ENCODE results near the gene SOX18. TPM values are rescaled to one million over a fixed set of nuclear protein-coding genes. Genes with fewer than 3 reads are reported as not detected.

Gene SOX18
- total and polyA plus RNA-seq, 5 donors from 2014 or later = not detected

DNA sequence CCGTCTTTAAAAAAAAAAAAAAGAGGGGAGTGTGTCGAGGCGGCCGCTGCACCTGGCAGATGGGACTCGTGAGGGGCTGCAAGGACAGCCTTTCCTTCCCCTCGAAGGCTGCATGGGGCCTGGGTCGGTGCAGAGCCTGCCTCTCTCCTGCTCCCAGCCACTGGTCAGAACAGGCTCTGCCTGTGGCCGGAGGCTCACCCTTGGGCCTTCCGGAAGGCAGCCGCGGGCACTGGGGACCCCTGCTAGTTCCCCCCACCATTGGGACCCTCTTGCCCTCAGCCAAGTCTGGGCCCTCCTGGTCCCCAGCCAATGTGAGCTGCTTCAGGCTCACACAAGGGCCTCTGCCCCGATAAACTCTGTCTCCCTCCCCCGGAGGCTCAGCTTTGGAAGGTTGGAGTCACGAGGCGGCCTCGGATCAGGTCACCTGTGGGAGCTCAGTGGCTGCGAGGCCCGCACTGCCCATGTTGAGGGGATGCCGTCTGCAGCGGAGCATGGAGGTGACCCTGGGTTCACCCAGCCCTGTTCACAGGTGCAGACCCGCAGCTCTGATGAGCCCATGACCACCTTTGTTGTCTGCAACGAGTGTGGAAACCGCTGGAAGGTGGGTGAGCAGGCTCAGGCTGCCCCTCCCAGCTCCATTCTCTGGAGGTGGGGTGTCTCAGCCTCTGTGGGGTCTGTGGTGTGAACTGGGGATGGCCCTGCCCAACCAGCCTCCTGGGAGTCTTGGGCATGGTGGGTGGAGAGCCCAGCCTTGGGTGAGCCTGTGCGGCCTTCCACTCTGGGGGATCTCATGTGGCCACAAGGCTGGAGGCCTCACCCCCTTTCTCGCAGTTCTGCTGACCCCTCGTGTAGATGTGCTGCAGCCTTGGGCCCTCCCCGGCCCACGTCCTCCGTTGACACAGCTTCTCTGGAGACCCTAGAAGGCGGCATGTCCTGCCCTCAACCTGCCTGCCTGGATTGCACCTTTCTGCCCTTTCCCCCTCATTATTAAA, 22.2 kb upstream of the SOX18 start:
- Mint-ChIP-seq H3K27ac (peak overlapping the region in 1 of 3 donors; percentile 63), H3K27me3 (no peaks in the 10 kb centered on the region), H3K4me3 (peak overlapping the region in 1 of 4 donors; percentile 15), H3K4me1 (peaks cover 0 to 39% (median 0%) of the 10 kb centered on the region in 4 donors), H3K36me3 (peaks cover 3% of the 10 kb centered on the region), H3K9me3 (no peaks in the 10 kb centered on the region)
- ATAC-seq (ENCODE audit: low read depth in 2 of 2) (no peak), DNase-seq (no peak)
- no peak overlapping the region for H3K4me3 ChIP-seq (ENCODE audit: low read depth, low read length)
- no peak overlapping the region for H3K27ac ChIP-seq (ENCODE audit: insufficient read depth, low read length, poor library complexity, severe bottlenecking)
- H3K4me1 ChIP-seq (ENCODE audit: control insufficient read depth, insufficient read depth, low read length, poor library complexity, severe bottlenecking) = peaks cover 20% of the 10 kb centered on the region
- H3K36me3 ChIP-seq (ENCODE audit: control insufficient read depth, insufficient read depth, low read length) = peaks cover 20% of the 10 kb centered on the region
- H3K27me3 ChIP-seq (ENCODE audit: control insufficient read depth, insufficient read depth, low read length) = no peaks in the 10 kb centered on the region
- no peaks in the 10 kb centered on the region for H3K9me3 ChIP-seq (ENCODE audit: control insufficient read depth in 2 of 2, low read length in 2 of 2)

- Mint-ChIP-seq H3K4me3 (no peak overlapping the region), H3K27me3 (no peaks in the 10 kb centered on the region), H3K36me3 (peaks cover 3% of the 10 kb centered on the region), H3K4me1 (peaks cover 0 to 42% (median 9%) of the 10 kb centered on the region in 4 donors), H3K27ac (peak overlapping the region in 1 of 3 donors; percentile 52), H3K9me3 (no peaks in the 10 kb centered on the region)
- H3K4me3 ChIP-seq (ENCODE audit: low read depth, low read length) = no peak overlapping the region
- no peaks in the 10 kb centered on the region for H3K9me3 ChIP-seq (ENCODE audit: control insufficient read depth in 2 of 2, low read length in 2 of 2)
- H3K27ac ChIP-seq (ENCODE audit: insufficient read depth, low read length, poor library complexity, severe bottlenecking) = no peak overlapping the region
- H3K4me1 ChIP-seq (ENCODE audit: control insufficient read depth, insufficient read depth, low read length, poor library complexity, severe bottlenecking) = peaks cover 27% of the 10 kb centered on the region
- H3K36me3 ChIP-seq (ENCODE audit: control insufficient read depth, insufficient read depth, low read length) = peaks cover 17% of the 10 kb centered on the region
- H3K27me3 ChIP-seq (ENCODE audit: control insufficient read depth, insufficient read depth, low read length) = no peaks in the 10 kb centered on the region
- ATAC-seq (ENCODE audit: low read depth in 2 of 2) (no peak), DNase-seq (no peak)
Measured at GRCh38 chr20:64070244-64070993, 21.0 kb upstream of the SOX18 start.

GRCh38 chr20:64069614-64070243, 20.3 kb upstream of the SOX18 start:
- Histone ChIP-seq H3K4me1 (ENCODE audit: control insufficient read depth, insufficient read depth, low read length, poor library complexity, severe bottlenecking) (peaks cover 31% of the 10 kb centered on the region), H3K9me3 (ENCODE audit: control insufficient read depth in 2 of 2, low read length in 2 of 2) (no peaks in the 10 kb centered on the region), H3K36me3 (ENCODE audit: control insufficient read depth, insufficient read depth, low read length) (peaks cover 14% of the 10 kb centered on the region), H3K4me3 (ENCODE audit: low read depth, low read length) (no peak overlapping the region), H3K27me3 (ENCODE audit: control insufficient read depth, insufficient read depth, low read length) (no peaks in the 10 kb centered on the region), H3K27ac (ENCODE audit: insufficient read depth, low read length, poor library complexity, severe bottlenecking) (no peak overlapping the region)
- peak overlapping the region in 1 of 3 donors; percentile 52 for H3K27ac Mint-ChIP-seq
- H3K4me1 Mint-ChIP-seq = peaks cover 0 to 49% (median 12%) of the 10 kb centered on the region in 4 donors
- no peak overlapping the region for H3K4me3 Mint-ChIP-seq
- H3K9me3 Mint-ChIP-seq = no peaks in the 10 kb centered on the region
- ATAC-seq (ENCODE audit: low read depth in 2 of 2) (no peak), DNase-seq (peak in 1 of 3 donors; percentile 42)
- H3K27me3 Mint-ChIP-seq = no peaks in the 10 kb centered on the region
- peaks cover 3% of the 10 kb centered on the region for H3K36me3 Mint-ChIP-seq

DNA sequence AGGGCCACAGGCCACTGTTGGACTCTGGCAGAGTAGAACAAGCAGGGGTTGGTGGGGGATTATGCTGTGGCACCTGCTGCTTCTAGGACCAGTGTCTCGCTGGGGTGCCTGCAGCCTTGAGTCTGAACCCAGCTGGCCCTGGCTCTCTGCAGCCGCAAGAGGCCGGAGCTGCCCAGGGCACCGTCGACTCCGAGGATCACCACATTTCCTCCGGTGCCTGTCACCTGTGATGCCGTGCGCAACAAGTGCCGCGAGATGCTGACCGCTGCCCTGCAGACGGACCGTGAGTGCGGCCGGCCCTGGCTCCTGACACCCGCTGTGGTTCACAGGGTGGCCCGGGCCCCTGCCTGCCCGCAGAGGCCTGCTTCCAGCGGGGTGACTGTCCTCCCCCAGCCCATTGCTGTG, 19.8 kb upstream of the SOX18 start:
- no peaks in the 10 kb centered on the region for H3K27me3 Mint-ChIP-seq
- H3K9me3 ChIP-seq (ENCODE audit: control insufficient read depth in 2 of 2, low read length in 2 of 2) = no peaks in the 10 kb centered on the region
- peaks cover 3% of the 10 kb centered on the region for H3K36me3 Mint-ChIP-seq
- H3K36me3 ChIP-seq (ENCODE audit: control insufficient read depth, insufficient read depth, low read length) = peaks cover 9% of the 10 kb centered on the region
- peaks cover 0 to 49% (median 12%) of the 10 kb centered on the region in 4 donors for H3K4me1 Mint-ChIP-seq
- no peaks in the 10 kb centered on the region for H3K27me3 ChIP-seq (ENCODE audit: control insufficient read depth, insufficient read depth, low read length)
- DNase-seq = no peak
- peaks cover 36% of the 10 kb centered on the region for H3K4me1 ChIP-seq (ENCODE audit: control insufficient read depth, insufficient read depth, low read length, poor library complexity, severe bottlenecking)
- H3K4me3 Mint-ChIP-seq = no peak overlapping the region
- H3K27ac Mint-ChIP-seq = no peak overlapping the region
- no peaks in the 10 kb centered on the region for H3K9me3 Mint-ChIP-seq
- H3K4me3 ChIP-seq (ENCODE audit: low read depth, low read length) = no peak overlapping the region
- H3K27ac ChIP-seq (ENCODE audit: insufficient read depth, low read length, poor library complexity, severe bottlenecking) = no peak overlapping the region
- ATAC-seq (ENCODE audit: low read depth in 2 of 2) = no peak

DNA sequence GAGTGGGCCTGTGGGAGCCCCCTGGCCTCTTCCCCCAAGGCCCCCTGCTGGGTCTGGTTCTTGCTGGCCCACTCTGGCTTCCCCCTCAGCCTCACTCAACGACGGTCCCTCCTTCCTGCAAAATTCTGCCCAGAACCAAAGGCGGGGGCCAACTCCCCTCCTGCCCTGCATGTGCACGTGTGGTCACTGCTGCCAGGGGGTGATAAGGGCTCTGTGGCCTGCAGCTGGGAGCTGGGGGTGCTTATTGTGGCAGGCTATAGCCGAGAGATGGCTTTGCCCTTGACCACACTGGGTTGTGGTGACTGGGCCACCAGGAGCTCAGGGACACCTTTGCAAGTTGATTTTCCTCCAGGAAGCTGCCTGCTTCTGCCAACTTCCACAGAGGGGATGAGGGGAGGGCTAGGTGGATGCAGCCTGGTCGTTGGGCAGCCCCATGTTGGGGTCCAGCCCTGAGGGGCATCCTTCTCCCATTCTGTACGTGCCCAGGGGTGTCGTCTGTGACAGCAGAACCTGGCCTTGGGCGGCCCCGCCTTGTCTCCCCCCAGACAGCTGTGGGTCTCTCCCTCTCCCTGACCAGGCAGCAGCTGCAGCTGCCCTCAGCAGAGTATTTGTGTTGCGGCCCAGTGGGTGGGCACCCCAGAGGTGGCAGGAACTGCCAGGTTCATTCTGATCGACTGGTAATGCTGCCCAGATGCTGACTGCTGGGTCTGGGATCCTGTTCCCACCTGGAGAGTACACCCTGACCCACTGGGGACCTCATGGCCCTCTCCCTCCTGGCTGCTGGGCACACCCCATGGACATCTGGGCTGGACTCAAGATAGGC, 19.2 kb upstream of the SOX18 start:
- Histone ChIP-seq H3K36me3 (ENCODE audit: control insufficient read depth, insufficient read depth, low read length) (peaks cover 5% of the 10 kb centered on the region), H3K27ac (ENCODE audit: insufficient read depth, low read length, poor library complexity, severe bottlenecking) (no peak overlapping the region), H3K27me3 (ENCODE audit: control insufficient read depth, insufficient read depth, low read length) (no peaks in the 10 kb centered on the region), H3K4me3 (ENCODE audit: low read depth, low read length) (no peak overlapping the region), H3K4me1 (ENCODE audit: control insufficient read depth, insufficient read depth, low read length, poor library complexity, severe bottlenecking) (peaks cover 42% of the 10 kb centered on the region), H3K9me3 (ENCODE audit: control insufficient read depth in 2 of 2, low read length in 2 of 2) (no peaks in the 10 kb centered on the region)
- Mint-ChIP-seq H3K4me1 (peaks cover 0 to 55% (median 17%) of the 10 kb centered on the region in 4 donors), H3K27ac (no peak overlapping the region), H3K9me3 (no peaks in the 10 kb centered on the region), H3K27me3 (no peaks in the 10 kb centered on the region), H3K36me3 (peaks cover 3% of the 10 kb centered on the region), H3K4me3 (peak overlapping the region in 1 of 4 donors; percentile 49)
- ATAC-seq (ENCODE audit: low read depth in 2 of 2) = no peak
- no peak for DNase-seq

DNA sequence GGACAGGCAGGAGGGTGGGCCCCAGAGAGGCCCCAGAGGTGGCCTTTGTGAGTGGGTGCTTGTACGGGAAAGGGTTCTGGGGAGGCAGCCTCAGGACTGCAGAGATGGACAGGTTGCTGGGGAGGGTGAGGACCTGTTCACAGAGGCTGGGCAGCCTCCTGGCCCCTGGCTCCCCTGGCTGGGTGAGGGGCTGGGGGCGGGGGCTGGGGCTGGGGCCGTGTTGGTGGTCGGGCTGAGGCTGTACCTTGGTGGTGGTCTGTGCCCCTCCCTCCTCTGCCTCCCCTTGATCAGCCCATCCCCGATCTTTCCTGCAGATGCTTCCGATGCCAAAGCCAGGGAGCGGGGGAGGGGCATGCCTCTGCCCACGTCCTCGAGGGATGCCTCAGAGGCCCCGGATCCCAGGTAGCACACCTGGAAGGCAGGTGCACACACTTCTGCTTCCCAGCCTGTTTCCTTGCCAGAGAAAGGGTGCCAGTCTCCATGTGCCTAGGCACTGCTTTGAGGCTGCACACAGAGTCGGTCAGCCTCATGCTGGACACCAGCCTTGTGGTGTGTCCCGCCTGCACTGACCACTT, 18.4 kb upstream of the SOX18 start:
- ATAC-seq (ENCODE audit: low read depth in 2 of 2) (no peak), DNase-seq (no peak)
- Mint-ChIP-seq H3K27me3 (no peaks in the 10 kb centered on the region), H3K9me3 (no peaks in the 10 kb centered on the region), H3K36me3 (no peaks in the 10 kb centered on the region), H3K27ac (no peak overlapping the region), H3K4me1 (peaks cover 0 to 56% (median 17%) of the 10 kb centered on the region in 4 donors), H3K4me3 (peak overlapping the region in 1 of 4 donors; percentile 49)
- Histone ChIP-seq H3K4me1 (ENCODE audit: control insufficient read depth, insufficient read depth, low read length, poor library complexity, severe bottlenecking) (peaks cover 48% of the 10 kb centered on the region), H3K9me3 (ENCODE audit: control insufficient read depth in 2 of 2, low read length in 2 of 2) (no peaks in the 10 kb centered on the region), H3K27me3 (ENCODE audit: control insufficient read depth, insufficient read depth, low read length) (no peaks in the 10 kb centered on the region), H3K27ac (ENCODE audit: insufficient read depth, low read length, poor library complexity, severe bottlenecking) (no peak overlapping the region), H3K36me3 (ENCODE audit: control insufficient read depth, insufficient read depth, low read length) (peaks cover under 1% of the 10 kb centered on the region), H3K4me3 (ENCODE audit: low read depth, low read length) (no peak overlapping the region)

Measured in CD4-positive, CD25-positive, alpha-beta regulatory T cell (primary cell).